Measurements from ENCODE around the gene GPR45.

DNA sequence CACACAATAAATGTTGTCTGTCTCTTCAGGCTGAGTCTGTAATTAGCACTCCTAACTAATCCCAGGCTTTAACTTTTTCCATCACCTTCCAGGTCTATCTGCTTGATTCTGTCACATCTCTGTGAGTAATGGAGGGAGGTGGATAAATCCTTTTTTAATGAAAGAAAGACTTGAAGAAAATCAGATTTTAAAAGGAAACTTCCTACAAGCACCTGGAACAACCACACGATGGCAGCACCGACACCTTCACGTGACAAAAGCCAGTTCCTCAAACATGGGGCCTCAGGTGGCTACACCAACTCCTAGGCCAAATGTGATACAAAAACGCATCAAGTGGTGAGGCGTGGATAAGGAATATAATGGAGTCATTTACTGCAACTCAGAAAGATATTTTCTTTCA lies 46.1 kb downstream of the GPR45 start:
- TF ChIP-seq SP1 (IDR thresholded peaks at IDR 0.05) = no peak
- TF ChIP-seq BHLHE40 (IDR thresholded peaks at IDR 0.05; ENCODE audit: borderline replicate concordance) = no peak

Measured in HEK293T (cell line).